Type B pancreatic cell (in vitro differentiated cells): ENCODE results near the gene STARD13. TPM values are rescaled to one million over a fixed set of nuclear protein-coding genes. Genes with fewer than 3 reads are reported as not detected.

Source experiments
- DNase-seq: peaks from one replicate; pipeline ENCODE4 v3.0.0; 2021; ENCODE audit warnings: mixed read lengths; ENCODE audit not compliant: unreplicated experiment; ENCODE audit errors: extremely low spot score
- H3K27ac Mint-ChIP-seq: 2 replicates; pipeline ENCODE4 v1.8.0; 2021; ENCODE audit warnings: mild to moderate bottlenecking, mixed read lengths
- H3K27me3 Mint-ChIP-seq: 2 replicates; pipeline ENCODE4 v1.8.0; 2021; ENCODE audit warnings: mixed read lengths
- H3K36me3 Mint-ChIP-seq: 2 replicates; pipeline ENCODE4 v1.8.0; 2021; ENCODE audit warnings: mixed read lengths
- H3K4me1 Mint-ChIP-seq: one replicate; pipeline ENCODE4 v1.8.0; 2021; ENCODE audit warnings: mixed read lengths; ENCODE audit not compliant: unreplicated experiment
- H3K4me3 Mint-ChIP-seq: 2 replicates; pipeline ENCODE4 v1.8.0; 2021; ENCODE audit warnings: mild to moderate bottlenecking, mixed read lengths
- H3K9me3 Mint-ChIP-seq: 2 replicates; pipeline ENCODE4 v1.8.0; 2021; ENCODE audit warnings: mixed read lengths
- CTCF ChIP-seq: fragments of 200-600 bp; sonication (generic); conservative IDR thresholded peaks from 2 replicates; pipeline ENCODE4 v1.5.0; 2021; ENCODE audit warnings: antibody characterized with exemption, mild to moderate bottlenecking
- total RNA-seq: library from RNA; stranded (reverse); gene quantifications from 2 replicates; pipeline ENCODE4 v1.2.1, GENCODE V29; 2021; ENCODE audit warnings: low replicate concordance

The STARD13 gene
- total RNA-seq, 1 donor from 2014 or later, result 12.1 TPM

- Mint-ChIP-seq H3K4me1 (peaks cover 23% of the 10 kb centered on the region), H3K27me3 (no peaks in the 10 kb centered on the region), H3K4me3 (no peak overlapping the region), H3K9me3 (peaks cover 2% of the 10 kb centered on the region), H3K27ac (no peak overlapping the region), H3K36me3 (peaks cover 10% of the 10 kb centered on the region)
- no peak for TF ChIP-seq CTCF
- DNase-seq, result no peak
Observed at GRCh38 chr13:33129886-33130285, 155.7 kb downstream of the STARD13 start.

GRCh38 chr13:33129094-33129832 is 156.3 kb downstream of the STARD13 start:
- Mint-ChIP-seq H3K27me3 (no peaks in the 10 kb centered on the region), H3K9me3 (no peaks in the 10 kb centered on the region), H3K4me3 (no peak overlapping the region), H3K36me3 (peaks cover 5% of the 10 kb centered on the region), H3K27ac (no peak overlapping the region), H3K4me1 (peaks cover 24% of the 10 kb centered on the region)
- DNase-seq, result no peak
- no peak for TF ChIP-seq CTCF

- DNase-seq, result no peak
- TF ChIP-seq CTCF, result no peak
- H3K4me3 Mint-ChIP-seq, result no peak overlapping the region
- H3K27me3 Mint-ChIP-seq, result no peaks in the 10 kb centered on the region
- H3K27ac Mint-ChIP-seq, result no peak overlapping the region
- peaks cover 8% of the 10 kb centered on the region for H3K36me3 Mint-ChIP-seq
- H3K9me3 Mint-ChIP-seq, result no peaks in the 10 kb centered on the region
- peaks cover 32% of the 10 kb centered on the region for H3K4me1 Mint-ChIP-seq
Observed at GRCh38 chr13:33128134-33128533, 157.4 kb downstream of the STARD13 start.

GRCh38 chr13:33127009-33127551 is 158.5 kb downstream of the STARD13 start:
- H3K27me3 Mint-ChIP-seq, result no peaks in the 10 kb centered on the region
- no peak for DNase-seq
- peak overlapping the region; percentile 62 for H3K27ac Mint-ChIP-seq
- peaks cover 34% of the 10 kb centered on the region for H3K4me1 Mint-ChIP-seq
- no peaks in the 10 kb centered on the region for H3K9me3 Mint-ChIP-seq
- no peak overlapping the region for H3K4me3 Mint-ChIP-seq
- H3K36me3 Mint-ChIP-seq, result peaks cover 8% of the 10 kb centered on the region
- TF ChIP-seq CTCF, result no peak

GRCh38 chr13:33125821-33126570 is 159.6 kb downstream of the STARD13 start:
- TF ChIP-seq CTCF, result no peak
- Mint-ChIP-seq H3K4me1 (peaks cover 34% of the 10 kb centered on the region), H3K4me3 (peak overlapping the region; percentile 33), H3K36me3 (peaks cover 8% of the 10 kb centered on the region), H3K27me3 (no peaks in the 10 kb centered on the region), H3K27ac (peak overlapping the region; percentile 34), H3K9me3 (no peaks in the 10 kb centered on the region)
- no peak for DNase-seq
